GM18520 (cell line): Measurements from ENCODE around the gene ASPSCR1.
"Not testable (repeated sequence)": the region's sequence is repeated elsewhere in the genome, so short reads cannot be mapped to it uniquely, and the experiment has no call there.

ENCODE experiments used
- ATAC-seq: cut with Tn5 transposase; IDR thresholded peaks from one replicate; pipeline ENCODE4 v1.9.1; 2021; ENCODE audit not compliant: unreplicated experiment

The ASPSCR1 gene

GRCh38 chr17:82035956-82036633 lies 58.7 kb downstream of the ASPSCR1 start:
- no peak for ATAC-seq

GRCh38 chr17:82036634-82037091 lies 59.2 kb downstream of the ASPSCR1 start:
- no peak for ATAC-seq

DNA sequence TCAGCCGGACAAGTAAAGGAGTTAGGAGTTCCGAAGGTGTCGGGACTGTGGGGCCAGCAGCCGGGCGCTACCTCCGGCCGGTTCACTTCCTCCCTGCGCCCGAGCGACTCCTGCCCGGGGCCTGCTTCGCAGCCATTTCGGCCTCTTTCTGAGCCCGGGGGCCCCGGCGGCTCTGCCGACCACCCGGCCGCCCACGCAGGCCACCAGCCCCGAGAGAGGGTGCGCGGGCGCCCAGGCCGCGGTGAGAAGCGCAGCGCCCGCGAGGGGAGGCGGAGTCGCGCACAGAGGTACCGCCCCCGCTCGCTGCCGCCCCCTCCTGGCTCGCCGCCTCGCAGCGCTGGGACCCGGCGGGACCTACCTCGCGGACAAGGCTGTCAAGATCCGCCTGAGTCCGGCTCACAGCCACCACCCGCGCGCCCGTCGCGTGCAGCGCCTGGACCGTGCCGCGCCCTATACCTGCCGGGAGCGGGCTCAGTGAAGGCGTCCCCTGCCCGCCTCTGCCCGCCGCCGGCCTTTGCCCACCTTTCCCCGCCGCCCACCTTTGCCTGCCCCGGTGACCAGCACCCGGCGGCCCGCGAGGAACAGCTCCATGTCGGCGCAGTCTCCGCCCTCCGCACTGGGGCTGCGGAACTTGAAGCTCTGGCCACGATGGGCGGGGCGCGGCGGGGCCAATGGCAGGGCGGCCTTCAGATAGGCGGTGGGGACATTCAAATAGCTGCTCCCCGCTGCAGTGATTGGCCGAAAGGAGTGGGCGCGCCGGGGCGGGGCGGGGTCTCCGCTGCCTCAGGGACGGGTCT lies 59.9 kb downstream of the ASPSCR1 start, which contains the start of gene DCXR:
Gene DCXR (minus strand): TSS at position 606 of the 797 bp plus-strand sequence. CDS start 15 bp downstream, at position 591.
- peak; percentile 70 for ATAC-seq

GRCh38 chr17:82037889-82038195 lies 60.4 kb downstream of the ASPSCR1 start:
- no peak for ATAC-seq

GRCh38 chr17:82038796-82039409 lies 61.5 kb downstream of the ASPSCR1 start:
- ATAC-seq, result not testable (repeated sequence)

GRCh38 chr17:82039695-82040299 lies 62.4 kb downstream of the ASPSCR1 start:
- ATAC-seq, result no peak

DNA sequence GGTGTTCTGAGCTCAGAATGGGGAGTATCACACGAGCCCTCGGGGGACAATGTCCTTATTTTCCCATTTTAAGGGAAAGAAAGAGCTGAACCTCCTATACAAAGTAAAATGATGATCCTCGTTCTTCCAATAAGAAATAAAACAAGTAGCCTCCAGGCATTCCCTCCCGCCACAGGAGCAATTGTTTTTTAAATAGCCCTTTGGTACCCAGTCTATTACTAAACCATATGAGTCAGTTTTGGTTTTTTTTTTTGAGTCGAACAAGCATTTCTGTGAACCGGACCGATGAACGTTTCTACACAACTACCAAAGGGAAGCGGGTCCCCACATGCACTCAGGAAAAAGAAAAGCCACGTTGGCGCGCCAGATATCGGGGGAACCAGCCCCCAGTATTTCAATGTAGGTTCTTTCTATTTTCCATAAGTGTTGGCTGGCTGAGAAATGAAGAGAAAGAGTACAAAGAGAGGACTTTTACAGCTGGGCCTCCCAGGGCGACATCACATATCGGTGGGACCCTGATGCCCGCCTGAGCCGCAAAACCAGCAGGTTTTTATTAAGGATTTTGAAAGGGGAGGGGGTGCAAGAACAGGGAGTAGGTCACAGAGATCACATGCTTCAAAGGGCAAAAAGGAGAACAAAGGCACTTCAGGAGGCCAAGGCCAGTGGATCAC lies 63.9 kb downstream of the ASPSCR1 start:
- no peak for ATAC-seq

DNA sequence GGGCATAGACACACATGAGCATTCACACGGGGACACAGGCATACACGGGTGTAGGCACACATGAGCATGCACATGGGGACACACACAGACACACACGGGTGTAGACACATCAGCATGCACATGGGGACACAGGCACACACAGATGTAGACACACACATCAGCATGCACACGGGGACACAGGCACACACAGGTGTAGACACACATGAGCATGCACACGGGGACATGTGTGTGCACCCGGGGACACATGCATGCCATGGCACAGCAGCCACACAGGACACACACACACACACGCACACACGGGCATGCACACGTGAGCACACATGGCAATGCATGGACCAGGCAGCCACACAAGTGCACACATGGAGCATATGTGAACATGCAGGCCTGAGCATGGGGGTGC lies 65.2 kb downstream of the ASPSCR1 start:
- no peak for ATAC-seq

DNA sequence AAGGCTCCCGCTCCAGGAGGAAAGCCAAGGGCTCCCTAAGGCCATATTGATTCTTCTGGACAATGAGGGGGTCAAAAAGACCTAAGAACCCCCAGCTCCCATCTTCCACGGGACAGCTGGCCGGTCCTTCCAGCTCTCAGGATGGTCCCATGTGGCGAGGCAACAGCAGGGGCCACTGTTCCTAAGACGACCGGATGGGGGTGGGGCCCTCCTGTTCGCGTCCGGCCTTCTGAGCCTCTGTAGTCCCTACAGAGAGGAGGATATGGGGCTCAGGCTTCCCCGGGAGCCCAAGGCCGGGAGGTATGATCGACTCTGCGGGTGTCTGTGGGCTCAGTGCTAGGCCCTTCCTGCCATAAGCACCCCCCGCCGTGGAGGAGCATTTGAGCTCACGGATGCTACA lies 66.1 kb downstream of the ASPSCR1 start:
- ATAC-seq, result no peak

DNA sequence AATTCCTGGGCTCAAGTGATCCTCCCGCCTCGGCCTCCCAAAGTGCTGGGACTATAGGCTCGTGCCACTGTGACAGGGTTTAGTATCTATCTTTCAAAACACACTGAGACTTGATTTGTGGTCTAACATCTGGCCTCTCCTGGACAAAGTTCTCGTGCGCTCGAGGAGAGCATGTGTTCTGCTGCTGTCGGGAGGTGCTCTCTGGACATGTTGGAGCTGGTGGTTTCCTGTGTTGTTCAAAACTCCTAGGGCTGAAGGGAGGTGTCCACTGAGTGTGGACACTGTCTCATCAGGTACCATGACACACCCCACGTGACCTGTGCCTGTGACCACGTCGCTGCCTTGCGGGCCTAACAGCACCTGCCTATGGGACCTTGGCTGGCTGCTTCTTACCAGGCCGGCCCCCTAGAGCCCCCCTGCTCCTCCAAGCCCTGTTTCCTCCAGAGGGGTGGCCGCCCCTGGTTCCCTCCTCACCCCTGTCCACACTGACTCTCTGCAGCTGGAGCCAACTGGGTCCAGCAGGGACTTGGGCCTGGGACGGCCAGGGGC lies 68.6 kb downstream of the ASPSCR1 start:
- ATAC-seq, result no peak

- ATAC-seq, result no peak
Observed at GRCh38 chr17:82046903-82047302, 69.5 kb downstream of the ASPSCR1 start.

- no peak for ATAC-seq
Observed at GRCh38 chr17:82047379-82047778, 70.0 kb downstream of the ASPSCR1 start.

DNA sequence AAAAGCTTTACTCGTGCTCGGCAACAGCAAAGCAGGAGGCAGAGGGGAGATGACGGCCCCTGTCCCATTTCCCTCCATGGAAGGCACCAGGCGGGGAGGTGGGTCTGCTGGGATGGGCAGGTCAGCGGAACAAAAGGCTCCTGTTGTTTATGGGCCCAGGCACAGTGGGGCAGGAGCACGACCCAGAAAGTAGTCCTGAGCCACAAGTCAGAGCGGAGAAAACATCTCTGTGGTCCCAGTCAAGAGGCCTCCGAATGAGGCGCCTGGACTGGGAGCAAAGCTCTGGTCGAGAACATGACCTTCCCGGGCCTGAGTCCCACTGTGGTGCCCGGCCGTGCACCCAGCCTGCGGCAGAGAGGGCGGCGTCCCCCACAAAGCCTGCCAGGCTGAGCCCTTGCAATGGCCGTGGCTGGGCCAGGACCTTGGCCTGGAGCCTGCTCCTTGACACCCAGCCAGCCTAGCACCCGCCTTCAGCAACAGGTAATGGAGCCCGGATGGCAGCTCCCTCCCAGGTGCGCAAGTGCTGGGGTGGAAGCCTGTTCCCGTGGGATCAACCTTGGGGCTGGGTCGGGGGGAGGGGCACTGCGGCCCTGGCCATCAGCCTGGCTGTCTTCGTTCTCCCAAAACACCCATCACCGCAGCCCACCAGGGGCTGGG lies 70.6 kb downstream of the ASPSCR1 start:
- ATAC-seq, result no peak

DNA sequence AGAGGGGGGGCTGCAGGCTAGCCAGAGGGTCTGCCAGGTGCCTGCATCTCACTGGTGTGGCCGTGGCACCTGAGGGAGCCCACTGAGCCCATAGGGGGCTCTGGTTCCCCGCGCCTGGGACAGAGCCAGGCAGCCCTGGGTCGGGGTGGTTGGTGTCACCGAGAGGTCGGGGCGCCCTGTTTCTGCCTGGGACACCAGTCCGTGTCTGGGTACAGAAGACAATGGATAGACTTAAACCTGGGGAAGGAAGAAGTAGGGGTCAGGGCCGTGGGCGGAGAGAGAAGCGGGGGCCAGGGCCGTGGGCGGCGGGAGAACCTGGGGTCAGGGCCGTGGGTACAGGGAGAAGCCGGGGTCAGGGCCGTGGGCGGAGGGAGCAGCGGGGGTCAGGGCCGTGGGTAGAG lies 71.1 kb downstream of the ASPSCR1 start:
- no peak for ATAC-seq

GRCh38 chr17:82049106-82049505 lies 71.7 kb downstream of the ASPSCR1 start:
- no peak for ATAC-seq

- no peak for ATAC-seq
Observed at GRCh38 chr17:82049521-82049971, 72.1 kb downstream of the ASPSCR1 start.

DNA sequence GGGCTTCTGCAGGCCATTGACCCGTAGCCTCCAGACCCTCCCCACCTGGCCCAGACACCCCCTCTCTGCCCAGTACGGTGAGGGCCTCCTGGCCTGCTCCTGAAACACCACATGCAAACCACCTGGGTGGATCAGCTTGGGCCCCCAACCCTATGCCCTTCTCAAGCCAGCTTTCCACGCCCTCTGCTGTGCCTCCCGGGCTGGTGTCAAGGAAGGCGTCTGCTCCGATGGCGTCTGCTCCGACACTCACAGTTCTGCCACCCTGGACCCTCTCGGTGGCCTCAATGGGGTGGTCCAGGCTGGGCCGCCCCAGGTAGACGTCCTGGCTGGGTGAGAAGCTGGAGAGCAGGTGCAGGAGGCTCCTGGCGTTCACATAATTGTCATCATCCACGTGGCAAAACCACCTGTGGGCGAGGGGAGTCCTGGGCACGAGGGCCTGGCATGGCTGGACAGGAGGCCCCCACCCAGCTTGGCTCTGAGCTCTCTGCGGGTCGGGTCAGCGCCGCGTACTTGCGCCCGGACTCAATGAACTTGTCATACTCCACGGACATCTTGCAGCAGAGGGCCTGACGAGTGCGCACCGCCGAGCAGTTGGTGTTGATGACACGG lies 72.8 kb downstream of the ASPSCR1 start:
- no peak for ATAC-seq

DNA sequence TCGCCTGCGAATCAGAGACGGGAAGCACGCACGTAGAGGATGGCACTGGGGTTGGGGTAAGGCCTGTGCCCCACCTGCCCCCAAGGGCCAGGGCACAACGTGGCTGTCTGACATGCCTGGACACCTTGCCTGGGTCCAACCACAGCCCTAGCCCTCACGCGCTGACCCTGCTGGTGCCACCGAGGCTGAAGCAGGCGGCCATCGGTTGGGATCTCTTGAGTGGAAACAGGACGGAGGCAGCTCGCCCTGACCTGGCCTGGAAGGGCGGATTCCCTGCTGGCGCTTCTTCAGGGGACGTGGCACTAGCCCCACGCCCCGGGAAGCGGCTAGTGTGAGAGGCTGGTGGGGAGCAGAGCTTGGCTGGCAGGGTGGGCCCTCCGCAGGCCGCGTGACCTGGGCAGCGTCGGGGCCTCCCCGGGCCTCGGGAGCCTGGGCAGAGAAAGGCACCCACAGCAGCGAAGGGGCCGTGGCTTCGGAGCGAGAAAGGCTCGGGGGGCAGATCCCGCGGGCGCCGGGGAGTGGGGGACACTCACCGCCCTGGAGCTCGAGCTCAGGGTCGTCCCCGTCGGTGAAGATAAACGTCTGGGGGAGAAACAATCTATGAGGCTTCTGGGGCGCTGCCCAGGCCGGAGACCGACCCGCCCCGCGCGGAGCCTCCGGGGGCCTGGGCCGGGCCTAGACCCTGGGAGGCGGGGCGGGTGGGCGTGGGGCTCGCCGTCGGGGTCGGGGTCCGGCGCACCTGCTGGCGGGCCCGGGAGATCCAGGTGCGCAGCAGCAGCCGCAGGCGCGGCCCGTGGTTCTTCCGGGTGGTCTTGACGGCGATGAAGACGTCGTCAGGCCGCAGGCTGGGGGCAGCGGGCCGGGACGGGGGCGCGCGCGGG lies 73.6 kb downstream of the ASPSCR1 start:
- ATAC-seq, result no peak
